RCC 7860 (cell line): Measurements from ENCODE around the gene LILRB1.
"Not testable (repeated sequence)": the region's sequence is repeated elsewhere in the genome, so short reads cannot be mapped to it uniquely, and the experiment has no call there.

ENCODE experiments used
- DNase-seq: peaks from one replicate; pipeline ENCODE4 v3.0.0-alpha.2; 2015; ENCODE audit warnings: low spot score
- FAIRE-seq: peaks from 2 replicates; lab custom pipeline; 2012; peaks lifted over from hg19 to GRCh38; lab: Jason Lieb, UNC

LILRB1 gene

DNA sequence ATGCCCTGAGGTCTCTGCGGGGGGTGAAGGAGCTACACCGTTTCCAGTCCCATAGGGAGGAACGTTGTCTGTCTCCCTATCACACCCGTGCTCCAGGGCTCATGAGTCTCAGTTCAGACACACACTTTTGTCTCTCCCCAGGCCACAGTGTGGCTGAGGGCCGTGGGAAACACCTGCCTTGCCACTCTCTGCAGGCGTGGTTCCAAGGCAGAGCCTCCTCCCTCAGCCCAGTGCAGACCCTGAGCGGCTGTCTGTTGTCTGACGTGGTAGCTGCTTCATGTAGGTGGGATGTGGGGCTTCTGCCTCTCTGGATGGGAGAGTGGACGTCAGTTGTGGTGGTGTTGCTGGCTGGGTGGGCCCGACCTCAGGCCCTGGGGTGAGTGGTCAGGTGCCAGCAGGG, 6.0 kb upstream of the LILRB1 start:
- DNase-seq, FAIRE-seq: not testable (repeated sequence)

DNA sequence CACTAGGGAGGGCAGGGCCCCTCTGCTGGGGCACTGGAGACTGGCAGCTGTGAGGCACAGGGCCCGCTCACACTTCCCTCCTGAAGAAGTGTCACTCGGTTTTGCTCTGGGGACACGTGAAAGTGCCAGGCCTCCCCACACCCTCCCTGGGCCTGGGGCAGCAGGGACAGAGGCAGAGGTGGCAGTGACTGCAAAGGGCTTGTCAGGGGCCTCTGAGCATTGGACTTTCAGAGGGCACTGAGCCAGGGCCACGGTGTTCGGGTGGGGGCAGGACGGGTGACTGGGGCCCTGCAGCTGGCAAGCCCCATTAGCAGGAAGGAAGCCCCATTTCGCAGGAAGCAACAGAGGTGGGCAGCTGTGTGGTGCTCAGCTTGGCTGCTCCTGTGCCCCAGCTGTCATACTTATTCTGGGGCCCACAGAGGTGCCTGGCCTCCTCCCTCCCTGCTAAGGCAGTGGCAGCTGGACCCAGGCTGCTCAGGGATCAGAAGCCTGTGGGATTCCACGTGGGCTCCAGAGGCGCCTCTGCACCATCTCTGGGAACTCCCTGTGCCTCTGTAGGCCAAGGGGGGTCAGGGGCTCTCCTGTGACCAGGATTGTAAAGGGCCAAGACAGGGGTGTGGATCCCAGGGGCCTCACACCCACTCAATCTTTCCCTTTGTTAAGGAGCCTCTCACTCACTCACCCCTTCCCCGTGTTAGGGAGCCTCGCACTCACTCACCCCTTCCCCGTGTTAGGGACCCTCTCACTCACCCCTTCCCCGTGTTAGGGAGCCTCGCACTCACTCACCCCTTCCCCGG, 5.2 kb upstream of the LILRB1 start:
- not testable (repeated sequence) for FAIRE-seq, DNase-seq

DNA sequence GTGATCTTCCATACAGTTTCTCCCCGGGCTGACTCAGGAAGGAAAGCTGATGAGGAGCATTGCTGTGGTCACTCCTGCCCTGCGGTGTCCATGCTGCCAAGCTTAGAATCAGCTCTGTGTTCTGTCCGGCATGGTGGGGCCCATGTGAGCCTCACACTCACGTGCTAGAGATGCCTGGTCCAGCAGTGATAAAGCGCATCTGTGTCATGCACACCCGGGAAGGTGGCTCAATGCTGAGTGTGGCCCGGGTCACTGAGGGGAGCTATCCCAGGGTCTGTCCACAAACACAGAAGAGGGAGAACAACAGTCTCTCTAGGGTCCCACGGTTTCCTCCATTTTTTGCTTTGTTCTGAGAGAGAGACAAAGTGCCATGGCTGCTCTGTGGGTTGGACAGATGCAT, 3.5 kb upstream of the LILRB1 start:
- DNase-seq (no peak), FAIRE-seq (no peak)

- FAIRE-seq, DNase-seq: not testable (repeated sequence)
Measured at GRCh38 chr19:54627912-54628311, 2.4 kb upstream of the LILRB1 start.

GRCh38 chr19:54630782-54631181, 498 bp downstream of the LILRB1 start:
- no peak for DNase-seq
- FAIRE-seq, result no peak

GRCh38 chr19:54631489-54632337, 1.4 kb downstream of the LILRB1 start:
- not testable (repeated sequence) for FAIRE-seq, DNase-seq

DNA sequence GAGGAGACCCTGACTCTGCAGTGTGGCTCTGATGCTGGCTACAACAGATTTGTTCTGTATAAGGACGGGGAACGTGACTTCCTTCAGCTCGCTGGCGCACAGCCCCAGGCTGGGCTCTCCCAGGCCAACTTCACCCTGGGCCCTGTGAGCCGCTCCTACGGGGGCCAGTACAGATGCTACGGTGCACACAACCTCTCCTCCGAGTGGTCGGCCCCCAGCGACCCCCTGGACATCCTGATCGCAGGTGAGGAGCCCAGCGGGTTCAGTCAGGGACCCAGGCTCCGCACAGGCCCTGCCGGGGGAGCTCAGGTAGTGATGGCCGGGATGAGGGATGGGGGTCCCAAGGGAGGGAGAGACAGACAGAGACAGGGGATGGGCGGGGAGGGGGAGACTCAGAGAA, 2.2 kb downstream of the LILRB1 start:
- not testable (repeated sequence) for DNase-seq

DNA sequence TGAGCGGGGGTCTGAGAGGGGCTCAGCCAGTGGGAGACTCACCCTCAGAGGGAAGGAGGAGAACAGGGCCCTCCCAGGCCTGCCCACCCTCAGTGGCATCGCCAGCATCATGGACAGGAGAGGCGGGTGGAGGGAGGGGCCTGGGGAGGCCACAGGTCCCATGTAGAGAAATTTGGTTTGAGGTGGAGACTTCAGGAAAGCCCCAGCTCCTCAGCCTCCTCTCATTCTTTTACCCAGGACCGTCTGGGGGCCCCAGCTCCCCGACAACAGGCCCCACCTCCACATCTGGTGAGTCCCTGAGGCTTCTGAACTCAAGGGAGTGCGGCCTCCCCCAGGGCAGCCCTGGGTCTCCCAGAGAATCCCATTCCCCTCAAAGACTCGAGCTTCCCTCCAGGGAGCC, 3.1 kb downstream of the LILRB1 start:
- DNase-seq, result no peak

More for the DNA sequence above, 2.2 kb downstream of the LILRB1 start:
- not testable (repeated sequence) for FAIRE-seq

GRCh38 chr19:54636081-54636480, 5.8 kb downstream of the LILRB1 start:
- DNase-seq, FAIRE-seq: not testable (repeated sequence)

More for the DNA sequence above, 3.1 kb downstream of the LILRB1 start:
- no peak for FAIRE-seq

DNA sequence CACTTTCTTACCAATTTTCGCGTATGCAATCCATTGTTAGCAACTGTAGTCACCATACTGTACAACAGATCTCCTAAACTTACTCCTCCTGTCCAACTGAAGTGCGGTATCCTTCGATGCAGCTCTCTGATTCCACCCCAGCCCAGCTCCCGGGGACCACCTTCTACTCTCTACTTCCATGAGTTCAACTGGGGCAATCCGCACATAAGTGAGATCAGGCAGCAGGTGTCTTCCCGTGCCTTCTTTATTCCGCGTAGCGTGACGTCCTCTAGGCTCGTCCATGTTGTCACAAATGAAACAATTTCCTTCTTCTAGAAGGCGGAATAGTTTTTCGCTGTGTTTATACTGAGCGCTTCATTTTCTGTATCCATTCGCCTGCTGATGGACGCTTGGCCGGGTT, 8.4 kb downstream of the LILRB1 start:
- FAIRE-seq (no peak), DNase-seq (no peak)

DNA sequence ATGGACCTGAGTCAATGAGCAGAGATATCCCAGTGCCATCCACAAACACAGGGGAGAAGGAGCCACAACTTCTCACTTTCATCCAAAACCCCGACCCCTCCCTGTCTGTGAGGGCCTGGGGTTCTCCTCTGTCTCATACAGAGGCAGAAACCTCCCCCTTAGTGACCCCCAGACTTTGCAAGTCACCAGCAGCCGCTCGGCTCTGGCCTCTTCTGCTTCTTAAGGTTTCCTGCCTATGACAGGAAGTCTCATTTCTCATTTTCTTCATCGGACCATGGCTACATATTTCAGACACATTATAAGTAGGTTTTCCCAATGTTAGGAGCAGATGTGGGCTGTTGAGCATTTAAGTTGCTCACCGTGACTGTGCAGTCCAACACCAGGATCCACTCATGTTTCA, 12.7 kb downstream of the LILRB1 start:
- not testable (repeated sequence) for DNase-seq, FAIRE-seq

- FAIRE-seq, DNase-seq: not testable (repeated sequence)
Measured at GRCh38 chr19:54643583-54643982, 13.3 kb downstream of the LILRB1 start.

- DNase-seq, result no peak
- FAIRE-seq, result no peak
Measured at GRCh38 chr19:54644056-54644455, 13.8 kb downstream of the LILRB1 start.

DNA sequence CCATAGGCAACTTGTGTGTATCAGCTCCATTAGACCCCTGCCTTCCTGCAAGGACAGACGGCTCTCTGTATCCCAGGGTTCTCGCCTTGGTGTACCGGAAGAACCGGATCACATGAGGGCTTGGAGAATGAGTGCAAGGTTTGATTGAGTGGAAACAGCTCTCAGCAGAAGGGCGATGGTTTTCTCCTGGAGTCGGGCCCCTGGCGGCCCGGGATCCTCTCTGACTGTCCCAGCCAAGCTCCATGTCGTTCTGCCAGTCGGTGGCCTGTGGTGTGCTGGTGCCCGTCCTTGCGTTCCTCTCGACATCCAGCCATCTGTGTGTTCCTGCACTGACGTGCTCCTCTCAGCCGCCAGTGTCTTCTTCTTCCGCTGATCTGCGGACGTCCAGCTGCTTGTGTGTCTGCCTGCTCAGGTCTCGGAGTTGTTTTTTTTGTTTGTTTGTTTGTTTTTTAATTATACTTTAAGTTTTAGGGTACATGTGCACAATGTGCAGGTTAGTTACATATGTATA, 16.1 kb downstream of the LILRB1 start:
- no peak for DNase-seq
- FAIRE-seq, result no peak

DNA sequence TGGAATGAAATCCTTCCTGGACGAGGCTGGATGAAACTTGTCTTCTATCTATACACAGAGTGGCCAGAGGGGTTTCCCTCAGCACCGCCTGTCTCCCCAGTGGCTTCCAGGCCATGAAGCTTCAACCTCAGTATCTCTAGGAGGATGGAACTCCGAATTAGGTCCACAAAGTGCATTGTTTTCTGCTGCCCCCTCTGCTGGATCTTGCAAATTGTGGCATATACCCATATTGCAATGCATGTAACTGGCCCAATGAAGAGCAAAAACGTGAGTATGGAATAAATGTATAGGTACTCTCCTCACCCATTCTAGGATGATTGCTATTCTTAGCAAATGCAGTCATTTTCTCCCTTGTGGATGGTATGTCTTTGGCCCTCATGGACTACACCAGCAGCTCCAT, 17.8 kb downstream of the LILRB1 start:
- FAIRE-seq (no peak), DNase-seq (no peak)

DNA sequence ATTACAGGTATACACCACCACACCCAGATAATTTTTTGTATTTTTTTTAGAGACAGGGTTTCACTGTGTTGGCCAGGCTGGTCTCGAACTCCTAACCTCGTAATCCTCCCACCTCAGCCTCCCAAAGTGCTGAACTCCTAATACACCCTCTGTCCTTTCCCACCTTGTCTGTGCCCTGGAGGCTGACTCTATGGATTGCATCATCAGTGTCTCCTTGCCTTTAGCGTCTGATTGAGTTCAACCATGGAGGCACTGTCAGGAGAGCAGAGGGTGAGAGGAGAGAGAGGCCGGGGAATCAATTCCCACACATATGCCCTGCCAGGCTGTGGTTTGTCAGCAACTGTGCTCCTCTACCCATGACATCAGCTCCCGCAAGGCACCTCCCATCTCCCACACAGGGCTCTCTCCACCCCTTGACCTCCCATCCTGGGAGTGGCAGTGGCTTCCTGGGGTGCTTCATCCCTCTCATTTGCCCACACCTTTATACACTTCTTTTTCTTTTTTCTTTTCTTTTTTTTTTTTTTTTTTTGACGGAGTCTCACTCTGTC, 19.9 kb downstream of the LILRB1 start:
- DNase-seq (no peak), FAIRE-seq (no peak)

DNA sequence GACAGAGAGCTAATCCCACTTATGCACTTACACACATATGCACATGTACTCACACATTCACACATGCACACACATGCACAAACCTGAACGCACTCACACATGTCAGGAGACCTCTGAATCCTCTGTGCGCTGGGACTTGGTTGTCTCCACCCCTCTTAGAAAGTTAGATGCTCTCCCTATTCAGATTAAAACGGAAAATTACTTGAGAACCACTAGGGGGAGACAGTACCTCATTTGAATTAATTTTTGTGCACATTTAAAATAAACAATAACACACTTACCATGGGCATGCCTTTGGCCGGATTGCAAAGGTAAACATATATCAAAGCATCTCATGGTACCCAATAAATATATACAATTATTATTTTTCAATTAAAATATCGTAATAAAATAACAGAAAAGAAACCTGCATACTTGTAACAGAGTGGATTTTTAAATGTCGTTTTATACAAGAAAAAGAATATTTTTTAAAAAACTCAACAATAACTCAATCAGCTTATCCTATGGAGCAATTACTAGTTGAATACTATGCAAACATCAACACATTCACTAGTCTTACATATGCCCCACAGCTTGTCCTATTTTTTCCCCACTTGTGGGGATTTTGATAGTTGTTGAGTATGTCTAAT, 23.0 kb downstream of the LILRB1 start:
- DNase-seq (peak; percentile 13), FAIRE-seq (no peak)

GRCh38 chr19:54654447-54655321, 24.4 kb downstream of the LILRB1 start:
- DNase-seq (no peak), FAIRE-seq (no peak)

- no peak for DNase-seq
- no peak for FAIRE-seq
Measured at GRCh38 chr19:54659300-54659699, 29.0 kb downstream of the LILRB1 start.

- FAIRE-seq, result no peak
- no peak for DNase-seq
Measured at GRCh38 chr19:54660306-54660705, 30.0 kb downstream of the LILRB1 start.
